ENCODE results near the gene FITM1.
A peak's percentile ranks its signal among the peaks of the same experiment; 100 is the strongest.

The FITM1 gene

DNA sequence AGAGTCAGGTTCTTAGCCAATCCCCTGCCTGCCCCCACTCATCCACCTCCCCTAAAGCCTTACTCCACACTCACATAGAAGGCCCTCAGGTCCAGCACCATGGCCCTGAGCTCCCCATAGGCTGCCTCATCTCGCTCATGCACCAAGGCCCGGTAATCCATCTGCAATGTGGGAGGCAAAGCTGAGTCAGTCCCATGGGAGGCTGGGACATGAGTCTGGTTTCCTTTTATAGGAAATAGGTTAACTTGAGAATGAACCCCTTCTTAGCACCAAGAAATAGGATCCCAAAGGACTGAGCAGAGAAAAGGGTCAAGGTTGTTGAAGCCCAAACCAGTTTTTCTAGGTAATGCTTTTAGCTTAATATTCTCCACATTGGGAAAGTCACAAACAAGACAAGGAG is 13.1 kb downstream of the FITM1 start:
- 38% methylated on average over 2 of the region's 2 CpGs for WGBS

DNA sequence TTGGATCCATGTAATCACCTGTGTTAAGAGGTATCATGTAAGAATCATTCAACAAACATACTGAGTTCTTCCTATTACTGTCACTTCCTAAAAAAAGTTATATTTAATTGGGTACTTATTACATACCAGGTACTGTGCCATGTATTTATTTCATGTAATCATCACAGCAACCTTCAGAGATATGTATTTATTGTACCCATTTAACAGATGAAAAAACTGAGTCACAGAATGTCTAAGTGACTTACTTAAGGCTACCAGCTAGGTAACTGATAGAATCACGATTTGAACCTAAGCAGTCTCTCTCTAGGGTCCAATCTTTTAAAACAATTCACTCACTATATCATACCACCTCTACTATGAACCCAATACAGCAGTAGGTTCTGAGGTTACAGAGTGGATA is 14.0 kb downstream of the FITM1 start:
- no peak overlapping the region for H3K27ac ChIP-seq (ENCODE audit: low read length, poor library complexity, severe bottlenecking)
- H2BK12ac ChIP-seq (ENCODE audit: low read length in 2 of 2) = no peak overlapping the region
- H3K4me3 ChIP-seq (ENCODE audit: insufficient read depth in 1 of 2, low read depth in 1 of 2, low read length in 2 of 2) = no peak overlapping the region
- H2BK15ac ChIP-seq (ENCODE audit: low read depth, poor library complexity, severe bottlenecking) = no peak overlapping the region
- no peak overlapping the region for H4K8ac ChIP-seq (ENCODE audit: low read length)
- no peak overlapping the region for H2AFZ ChIP-seq (ENCODE audit: low read depth, low read length)
- no peak overlapping the region for H3K23ac ChIP-seq (ENCODE audit: low read length in 2 of 2)
- peaks cover 19% of the 10 kb centered on the region for H3K79me1 ChIP-seq (replicated peaks; ENCODE audit: low read length, poor library complexity, severe bottlenecking)
- DNase-seq = no peak
- H2BK5ac ChIP-seq (ENCODE audit: low read depth, low read length, poor library complexity, severe bottlenecking) = no peak overlapping the region
- H2AK5ac ChIP-seq (ENCODE audit: low read length, severe bottlenecking) = no peak overlapping the region
- H3K4me1 ChIP-seq (ENCODE audit: control insufficient read depth, insufficient read depth, low read depth, low read length) = peaks cover 20% of the 10 kb centered on the region
- H3K9ac ChIP-seq (ENCODE audit: low read length) = no peak overlapping the region
- H3K36me3 ChIP-seq (ENCODE audit: control insufficient read depth in 1 of 2, insufficient read depth in 2 of 2, low read depth in 1 of 2, low read length in 2 of 2) = peaks cover 15 to 34% of the 10 kb centered on the region in 2 experiments
- H3K14ac ChIP-seq (ENCODE audit: low read length in 2 of 2) = no peak overlapping the region
- H4K91ac ChIP-seq (ENCODE audit: low read length) = no peak overlapping the region
- H3K18ac ChIP-seq (ENCODE audit: low read depth in 1 of 2, low read length in 2 of 2) = no peak overlapping the region
- H3K4ac ChIP-seq (ENCODE audit: low read depth in 1 of 2, low read length in 2 of 2) = no peak overlapping the region
- H3K27me3 ChIP-seq (ENCODE audit: control insufficient read depth in 1 of 2, insufficient read depth in 1 of 2, low read length in 2 of 2) = no peaks in the 10 kb centered on the region
- no peak overlapping the region for H3K4me2 ChIP-seq (ENCODE audit: low read length, poor library complexity, severe bottlenecking)
- H3K9me3 ChIP-seq (ENCODE audit: control insufficient read depth, low read length) = no peaks in the 10 kb centered on the region
- 100% methylated on average over 1 of the region's 1 CpG for WGBS
- no peak overlapping the region for H2BK120ac ChIP-seq (ENCODE audit: low read depth, low read length)

More for the DNA sequence above, 13.1 kb downstream of the FITM1 start:
- Histone ChIP-seq H3K18ac (ENCODE audit: low read depth in 1 of 2, low read length in 2 of 2) (no peak overlapping the region), H4K91ac (ENCODE audit: low read length) (no peak overlapping the region), H3K36me3 (ENCODE audit: control insufficient read depth in 1 of 2, insufficient read depth in 2 of 2, low read depth in 1 of 2, low read length in 2 of 2) (peaks cover 21 to 38% of the 10 kb centered on the region in 2 experiments), H3K79me1 (replicated peaks; ENCODE audit: low read length, poor library complexity, severe bottlenecking) (peaks cover 25% of the 10 kb centered on the region), H3K4me2 (ENCODE audit: low read length, poor library complexity, severe bottlenecking) (no peak overlapping the region), H3K4me3 (ENCODE audit: insufficient read depth in 1 of 2, low read depth in 1 of 2, low read length in 2 of 2) (peak overlapping the region in 1 of 2 experiments; percentile 6), H3K14ac (ENCODE audit: low read length in 2 of 2) (no peak overlapping the region), H2AK5ac (ENCODE audit: low read length, severe bottlenecking) (no peak overlapping the region), H2BK12ac (ENCODE audit: low read length in 2 of 2) (no peak overlapping the region), H3K27ac (ENCODE audit: low read length, poor library complexity, severe bottlenecking) (no peak overlapping the region), H4K8ac (ENCODE audit: low read length) (no peak overlapping the region), H2BK15ac (ENCODE audit: low read depth, poor library complexity, severe bottlenecking) (no peak overlapping the region), H3K4me1 (ENCODE audit: control insufficient read depth, insufficient read depth, low read depth, low read length) (peaks cover 21% of the 10 kb centered on the region), H2BK120ac (ENCODE audit: low read depth, low read length) (no peak overlapping the region), H3K9ac (ENCODE audit: low read length) (peak overlapping the region; percentile 12), H3K23ac (ENCODE audit: low read length in 2 of 2) (no peak overlapping the region), H3K9me3 (ENCODE audit: control insufficient read depth, low read length) (no peaks in the 10 kb centered on the region), H3K27me3 (ENCODE audit: control insufficient read depth in 1 of 2, insufficient read depth in 1 of 2, low read length in 2 of 2) (no peaks in the 10 kb centered on the region), H3K4ac (ENCODE audit: low read depth in 1 of 2, low read length in 2 of 2) (no peak overlapping the region), H2AFZ (ENCODE audit: low read depth, low read length) (no peak overlapping the region), H2BK5ac (ENCODE audit: low read depth, low read length, poor library complexity, severe bottlenecking) (no peak overlapping the region)
- DNase-seq = peak; percentile 38

DNA sequence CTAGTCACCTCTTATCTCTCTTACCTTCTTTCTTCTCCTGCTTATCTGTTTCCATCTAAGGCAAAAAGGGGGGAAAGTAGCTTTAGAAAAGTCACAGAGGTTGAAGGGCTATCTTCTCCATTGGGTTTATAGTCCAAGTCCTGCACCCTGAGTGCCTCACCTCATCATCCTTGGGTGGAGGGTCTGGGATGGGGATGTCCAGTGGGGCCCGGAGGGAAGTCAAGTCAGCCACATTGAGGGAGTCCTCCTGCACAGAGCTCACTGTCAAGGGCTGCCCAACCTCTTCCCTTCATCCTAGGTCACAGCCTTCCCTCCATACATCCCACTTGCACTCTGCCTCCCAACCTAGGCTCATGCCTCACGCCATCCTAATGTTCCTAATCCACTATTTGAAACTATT is 14.8 kb downstream of the FITM1 start:
- peaks cover 18% of the 10 kb centered on the region for H3K4me1 ChIP-seq (ENCODE audit: control insufficient read depth, insufficient read depth, low read depth, low read length)
- H3K23ac ChIP-seq (ENCODE audit: low read length in 2 of 2) = no peak overlapping the region
- WGBS = 93% methylated on average over 1 of the region's 2 CpGs
- H2BK5ac ChIP-seq (ENCODE audit: low read depth, low read length, poor library complexity, severe bottlenecking) = no peak overlapping the region
- peak overlapping the region in 1 of 2 experiments; percentile 25 for H2BK12ac ChIP-seq (ENCODE audit: low read length in 2 of 2)
- peak overlapping the region in 1 of 2 experiments; percentile 96 for H3K4me3 ChIP-seq (ENCODE audit: insufficient read depth in 1 of 2, low read depth in 1 of 2, low read length in 2 of 2)
- no peak overlapping the region for H2AFZ ChIP-seq (ENCODE audit: low read depth, low read length)
- H3K18ac ChIP-seq (ENCODE audit: low read depth in 1 of 2, low read length in 2 of 2) = no peak overlapping the region
- no peak overlapping the region for H2BK120ac ChIP-seq (ENCODE audit: low read depth, low read length)
- no peak overlapping the region for H4K8ac ChIP-seq (ENCODE audit: low read length)
- peak overlapping the region; percentile 81 for H3K27ac ChIP-seq (ENCODE audit: low read length, poor library complexity, severe bottlenecking)
- H2BK15ac ChIP-seq (ENCODE audit: low read depth, poor library complexity, severe bottlenecking) = no peak overlapping the region
- no peak overlapping the region for H3K14ac ChIP-seq (ENCODE audit: low read length in 2 of 2)
- peak overlapping the region; percentile 30 for H2AK5ac ChIP-seq (ENCODE audit: low read length, severe bottlenecking)
- H4K91ac ChIP-seq (ENCODE audit: low read length) = peak overlapping the region; percentile 7
- peaks cover 19 to 37% of the 10 kb centered on the region in 2 experiments for H3K36me3 ChIP-seq (ENCODE audit: control insufficient read depth in 1 of 2, insufficient read depth in 2 of 2, low read depth in 1 of 2, low read length in 2 of 2)
- peak overlapping the region; percentile 94 for H3K9ac ChIP-seq (ENCODE audit: low read length)
- H3K4me2 ChIP-seq (ENCODE audit: low read length, poor library complexity, severe bottlenecking) = peak overlapping the region; percentile 76
- no peaks in the 10 kb centered on the region for H3K27me3 ChIP-seq (ENCODE audit: control insufficient read depth in 1 of 2, insufficient read depth in 1 of 2, low read length in 2 of 2)
- H3K79me1 ChIP-seq (replicated peaks; ENCODE audit: low read length, poor library complexity, severe bottlenecking) = peaks cover 23% of the 10 kb centered on the region
- no peaks in the 10 kb centered on the region for H3K9me3 ChIP-seq (ENCODE audit: control insufficient read depth, low read length)
- DNase-seq = no peak
- H3K4ac ChIP-seq (ENCODE audit: low read depth in 1 of 2, low read length in 2 of 2) = no peak overlapping the region

DNA sequence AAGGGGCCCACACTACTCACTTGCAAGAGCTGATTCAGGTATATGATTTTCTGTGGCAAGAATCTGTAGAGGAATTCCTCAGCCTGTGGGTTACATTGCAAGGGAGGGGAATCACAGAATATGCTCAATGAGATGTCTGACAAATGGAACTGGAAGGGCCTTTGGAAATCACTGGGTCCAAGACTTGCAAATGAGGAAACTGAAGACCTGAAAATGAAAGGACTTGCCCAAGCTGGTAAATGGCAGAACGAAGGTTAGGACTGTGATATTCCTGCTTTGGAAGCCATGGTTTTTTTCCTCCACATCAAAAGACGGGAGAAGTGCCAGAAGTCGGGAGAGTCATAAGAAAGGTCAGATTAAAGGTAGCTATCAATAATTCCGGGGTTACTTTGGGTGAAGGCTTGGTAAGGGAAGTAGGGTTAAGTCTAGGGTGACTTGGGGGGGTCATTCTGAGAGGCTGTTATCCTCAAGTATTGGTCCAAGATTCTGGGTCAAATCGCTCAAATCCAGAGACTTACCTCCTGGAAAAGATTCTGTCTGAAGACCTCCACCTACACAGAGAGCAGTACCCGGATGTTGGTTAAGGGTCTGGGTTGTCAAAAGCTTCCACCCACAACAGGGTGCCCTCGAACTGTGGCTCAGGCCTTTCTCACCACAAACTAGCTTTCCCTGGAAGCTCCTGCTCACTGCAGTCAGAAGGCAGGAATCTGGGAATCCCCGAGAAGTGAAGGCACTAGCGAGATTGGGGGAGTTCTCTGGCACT is 15.4 kb downstream of the FITM1 start:
- H4K91ac ChIP-seq (ENCODE audit: low read length) = peak overlapping the region; percentile 66
- no peak overlapping the region for H4K8ac ChIP-seq (ENCODE audit: low read length)
- peak overlapping the region; percentile 55 for H2BK15ac ChIP-seq (ENCODE audit: low read depth, poor library complexity, severe bottlenecking)
- peak overlapping the region; percentile 76 for H3K4me2 ChIP-seq (ENCODE audit: low read length, poor library complexity, severe bottlenecking)
- H2AK5ac ChIP-seq (ENCODE audit: low read length, severe bottlenecking) = no peak overlapping the region
- H3K9me3 ChIP-seq (ENCODE audit: control insufficient read depth, low read length) = no peaks in the 10 kb centered on the region
- H2BK5ac ChIP-seq (ENCODE audit: low read depth, low read length, poor library complexity, severe bottlenecking) = no peak overlapping the region
- DNase-seq = peak; percentile 92
- H3K18ac ChIP-seq (ENCODE audit: low read depth in 1 of 2, low read length in 2 of 2) = peak overlapping the region; percentile 41 to 87
- H3K79me1 ChIP-seq (replicated peaks; ENCODE audit: low read length, poor library complexity, severe bottlenecking) = peaks cover 29% of the 10 kb centered on the region
- peak overlapping the region; percentile 67 to 96 for H3K4me3 ChIP-seq (ENCODE audit: insufficient read depth in 1 of 2, low read depth in 1 of 2, low read length in 2 of 2)
- WGBS = 40% methylated on average over 8 of the region's 9 CpGs
- H2AFZ ChIP-seq (ENCODE audit: low read depth, low read length) = peak overlapping the region; percentile 43
- no peak overlapping the region for H3K23ac ChIP-seq (ENCODE audit: low read length in 2 of 2)
- H3K14ac ChIP-seq (ENCODE audit: low read length in 2 of 2) = peak overlapping the region in 1 of 2 experiments; percentile 87
- H3K36me3 ChIP-seq (ENCODE audit: control insufficient read depth in 1 of 2, insufficient read depth in 2 of 2, low read depth in 1 of 2, low read length in 2 of 2) = peaks cover 26 to 44% of the 10 kb centered on the region in 2 experiments
- H3K9ac ChIP-seq (ENCODE audit: low read length) = peak overlapping the region; percentile 94
- H3K27me3 ChIP-seq (ENCODE audit: control insufficient read depth in 1 of 2, insufficient read depth in 1 of 2, low read length in 2 of 2) = no peaks in the 10 kb centered on the region
- H3K27ac ChIP-seq (ENCODE audit: low read length, poor library complexity, severe bottlenecking) = peak overlapping the region; percentile 81
- H3K4me1 ChIP-seq (ENCODE audit: control insufficient read depth, insufficient read depth, low read depth, low read length) = peaks cover 18% of the 10 kb centered on the region
- H2BK120ac ChIP-seq (ENCODE audit: low read depth, low read length) = no peak overlapping the region
- peak overlapping the region; percentile 2 to 19 for H3K4ac ChIP-seq (ENCODE audit: low read depth in 1 of 2, low read length in 2 of 2)
- peak overlapping the region in 1 of 2 experiments; percentile 44 for H2BK12ac ChIP-seq (ENCODE audit: low read length in 2 of 2)
